Ovary (tissue), 3 donors: ENCODE results near the gene LEF1.

Experiments used
- CTCF ChIP-seq, 3 donors: fragments of 450-650 bp in 2 of 3; fragments of 200-600 bp in 1 of 3; IDR thresholded peaks; one replicate each; pipeline versions ENCODE4 v1.5.1 to v1.8.0; 2016 to 2022; ENCODE audit warnings: antibody characterized with exemption in 3 of 3, mild to moderate bottlenecking in 1 of 3
- POLR2A ChIP-seq: fragments of 450-650 bp; IDR thresholded peaks from one replicate; pipeline ENCODE4 v1.6.1; 2017; ENCODE audit warnings: antibody characterized with exemption, mild to moderate bottlenecking, moderate library complexity
- donor health status: DM: no; HTN: no; CAD: no.

DNA sequence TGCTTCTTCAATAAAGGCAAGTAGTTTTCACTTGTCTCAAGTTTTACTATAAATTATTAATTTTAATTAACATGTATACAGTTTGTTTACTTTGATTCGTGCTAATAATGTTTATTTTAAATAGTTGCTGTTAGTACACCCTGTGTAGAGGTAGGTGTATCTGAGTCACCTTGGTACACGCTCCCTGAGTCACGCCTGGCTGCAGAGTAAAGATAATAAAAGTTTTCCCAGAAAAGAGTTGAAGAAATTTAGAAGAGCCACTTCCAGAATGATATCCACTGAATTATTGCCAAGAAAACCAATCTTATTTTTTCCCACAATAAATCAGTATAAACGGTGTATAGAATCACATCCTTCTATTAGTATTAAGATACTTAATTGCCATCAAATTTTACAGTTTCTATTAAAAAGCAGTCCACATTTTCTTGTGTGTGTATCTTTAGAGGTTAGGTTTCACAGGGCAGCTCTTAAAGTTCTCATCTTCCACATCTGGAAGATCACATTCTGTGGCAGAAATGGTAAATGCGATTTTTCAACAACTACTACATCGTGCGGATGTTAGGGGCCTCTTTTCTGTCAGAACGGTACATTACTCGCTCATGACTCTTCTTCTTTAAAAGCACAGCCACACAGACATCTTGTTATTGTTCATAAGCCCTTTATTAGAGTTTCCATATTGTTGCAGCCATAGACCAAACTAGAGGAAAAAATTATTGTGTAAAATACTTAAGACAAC lies 123.6 kb downstream of the LEF1 start:
- no peak for TF ChIP-seq CTCF (IDR thresholded peaks at IDR 0.05)
- TF ChIP-seq POLR2A, result no peak
